ENCODE measurements around the gene ATP5F1C. TPM values are rescaled to one million over a fixed set of nuclear protein-coding genes. Genes with fewer than 3 reads are reported as not detected.

The ATP5F1C gene
- total and polyA plus RNA-seq, 2 donors (not counting 3 experiments of a cell fraction or from before 2014, with no cell fraction given), result 184 to 290 TPM

GRCh38 chr10:7836571-7836970, 48.6 kb downstream of the ATP5F1C start:
- DNase-seq (ENCODE audit: low read depth, low spot score) (no peak), FAIRE-seq (no peak)
- Histone ChIP-seq H2AFZ (ENCODE audit: low read depth, low read length) (no peak overlapping the region), H3K4me1 (ENCODE audit: control insufficient read depth, extremely low read depth, insufficient read depth, low read length) (no peaks in the 10 kb centered on the region), H3K4me3 (replicated peaks in 1 of 3; ENCODE audit: insufficient read depth in 1 of 3, low read depth in 1 of 3, low read length in 3 of 3) (no peak overlapping the region), H4K20me1 (replicated peaks; ENCODE audit: control insufficient read depth, extremely low read depth, insufficient read depth, low read length) (no peaks in the 10 kb centered on the region), H3K9me1 (replicated peaks; ENCODE audit: control insufficient read depth, extremely low read depth, insufficient read depth, low read length) (no peaks in the 10 kb centered on the region), H3K79me2 (ENCODE audit: control insufficient read depth, insufficient read depth, low read length) (peaks cover 17% of the 10 kb centered on the region), H3K27me3 (ENCODE audit: control insufficient read depth in 2 of 2, insufficient read depth in 2 of 2, low read length in 2 of 2) (no peaks in the 10 kb centered on the region), H3K9me3 (replicated peaks; ENCODE audit: control insufficient read depth, insufficient read depth, low read length) (no peaks in the 10 kb centered on the region), H3K27ac (ENCODE audit: insufficient read depth, low read depth, low read length) (no peak overlapping the region), H3K4me2 (ENCODE audit: insufficient read depth, low read length) (no peak overlapping the region), H3K36me3 (ENCODE audit: control insufficient read depth in 2 of 2, extremely low read depth in 1 of 2, insufficient read depth in 2 of 2, low read length in 2 of 2) (no peaks in the 10 kb centered on the region), H3K9ac (replicated peaks; ENCODE audit: extremely low read depth, insufficient read depth, low read length) (no peak overlapping the region)
- no TSS peak for BruUV-seq (replicated peaks)
- ChIA-PET POLR2A (no interaction called here), CTCF (no interaction called here)
- dilution Hi-C loops (cut with MboI; ENCODE audit: extremely low pct_ligation_motif_present, low sequenced_read_pairs), result no loop called here
- intact Hi-C loops (cut with micrococcal nuclease), result no loop called here
- TF ChIP-seq FOS (IDR thresholded peaks at IDR 0.05; ENCODE audit: borderline replicate concordance, insufficient read depth, low read length), result no peak

- Histone ChIP-seq H3K27ac (ENCODE audit: insufficient read depth, low read depth, low read length) (no peak overlapping the region), H2AFZ (ENCODE audit: low read depth, low read length) (no peak overlapping the region), H3K79me2 (ENCODE audit: control insufficient read depth, insufficient read depth, low read length) (peaks cover 10% of the 10 kb centered on the region), H3K9me3 (replicated peaks; ENCODE audit: control insufficient read depth, insufficient read depth, low read length) (no peaks in the 10 kb centered on the region), H3K4me1 (ENCODE audit: control insufficient read depth, extremely low read depth, insufficient read depth, low read length) (no peaks in the 10 kb centered on the region), H3K9me1 (replicated peaks; ENCODE audit: control insufficient read depth, extremely low read depth, insufficient read depth, low read length) (no peaks in the 10 kb centered on the region), H3K9ac (replicated peaks; ENCODE audit: extremely low read depth, insufficient read depth, low read length) (no peak overlapping the region), H3K36me3 (ENCODE audit: control insufficient read depth in 2 of 2, extremely low read depth in 1 of 2, insufficient read depth in 2 of 2, low read length in 2 of 2) (no peaks in the 10 kb centered on the region), H3K4me2 (ENCODE audit: insufficient read depth, low read length) (no peak overlapping the region), H3K27me3 (ENCODE audit: control insufficient read depth in 2 of 2, insufficient read depth in 2 of 2, low read length in 2 of 2) (no peaks in the 10 kb centered on the region), H3K4me3 (replicated peaks in 1 of 3; ENCODE audit: insufficient read depth in 1 of 3, low read depth in 1 of 3, low read length in 3 of 3) (no peak overlapping the region), H4K20me1 (replicated peaks; ENCODE audit: control insufficient read depth, extremely low read depth, insufficient read depth, low read length) (no peaks in the 10 kb centered on the region)
- ChIA-PET POLR2A (no interaction called here), CTCF (no interaction called here)
- TF ChIP-seq POLR2AphosphoS5 (IDR thresholded peaks at IDR 0.05; ENCODE audit: insufficient read depth, low read depth, low read length) (no peak), FOS (IDR thresholded peaks at IDR 0.05; ENCODE audit: borderline replicate concordance, insufficient read depth, low read length) (no peak), MAX (IDR thresholded peaks at IDR 0.05; ENCODE audit: insufficient read depth, insufficient read length) (no peak), JUN (IDR thresholded peaks at IDR 0.05; ENCODE audit: borderline replicate concordance, insufficient read depth, insufficient read length, low read depth) (no peak), GATA2 (IDR thresholded peaks at IDR 0.05; ENCODE audit: insufficient read depth, insufficient read length, low read depth, low read length) (no peak), CTCF (IDR thresholded peaks at IDR 0.05; ENCODE audit: extremely low read depth in 1 of 2, insufficient read depth in 1 of 2, low read depth in 1 of 2, low read length in 2 of 2) (no peak), MYC (IDR thresholded peaks at IDR 0.05; ENCODE audit: low read depth, low read length) (no peak), POLR2A (IDR thresholded peaks at IDR 0.05; ENCODE audit: low read depth, low read length) (no peak), EZH2 (IDR thresholded peaks at IDR 0.05; ENCODE audit: borderline replicate concordance, low read depth, low read length, severe bottlenecking) (no peak)
- FAIRE-seq (no peak), DNase-seq (ENCODE audit: low read depth, low spot score) (no peak)
- intact Hi-C loops (cut with micrococcal nuclease), result no loop called here
- no TSS peak for BruUV-seq (replicated peaks)
- dilution Hi-C loops (cut with MboI; ENCODE audit: extremely low pct_ligation_motif_present, low sequenced_read_pairs), result no loop called here
These were observed 58.6 kb downstream of the ATP5F1C start for GRCh38 chr10:7846591-7846990.
